Retinal pigment epithelial cell (primary cell): ENCODE measurements around the gene CRYGN.

Source experiments
- DNase-seq: peaks from one replicate; pipeline ENCODE4 v3.0.0-alpha.2; 2010; ENCODE audit warnings: low read depth
- H3K4me3 ChIP-seq: 2 replicates; pipeline ENCODE4 v1.5.1; 2011; ENCODE audit warnings: mild to moderate bottlenecking, low read length, control low read depth, moderate library complexity
- TF ChIP-seq, protein P1 (sequence below): conservative IDR thresholded peaks from 2 replicates; pipeline ENCODE4 v1.5.1; 2011; ENCODE audit warnings: low read depth, low read length, control low read depth, inconsistent platforms

The CRYGN gene

DNA sequence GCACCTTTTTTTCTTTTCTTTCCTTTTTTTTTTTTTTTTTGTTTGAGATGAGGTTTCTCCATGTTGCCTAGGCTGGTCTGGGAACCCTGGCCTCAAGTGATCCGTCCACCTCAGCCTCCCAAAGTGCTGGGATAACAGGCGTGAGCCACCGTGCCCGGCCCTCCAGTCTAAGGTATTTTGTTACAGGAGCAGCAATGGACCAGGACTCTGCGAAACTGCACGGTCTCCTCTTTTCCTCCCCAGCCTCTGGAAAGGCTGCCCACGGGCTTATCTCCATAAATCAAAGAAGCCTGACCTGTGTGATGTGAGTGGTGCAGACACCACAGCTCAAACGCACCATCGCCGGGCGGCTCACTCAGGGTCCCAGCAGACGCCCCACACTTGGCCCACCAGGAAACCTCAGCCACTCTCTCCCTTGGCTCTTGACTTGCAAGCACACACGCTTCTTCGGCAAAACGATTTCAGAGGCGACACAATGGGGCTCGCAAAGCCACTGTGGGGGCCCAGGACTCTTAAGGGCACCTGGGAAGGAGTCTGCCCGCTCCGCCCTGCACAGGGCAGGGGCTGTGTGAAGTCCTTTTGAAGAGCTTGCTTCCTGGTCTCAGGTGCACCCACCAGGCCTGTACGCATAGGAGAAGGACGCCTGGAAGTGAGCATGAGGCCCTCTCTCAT lies 50.7 kb downstream of the CRYGN start:
- TF ChIP-seq, protein P1, sequence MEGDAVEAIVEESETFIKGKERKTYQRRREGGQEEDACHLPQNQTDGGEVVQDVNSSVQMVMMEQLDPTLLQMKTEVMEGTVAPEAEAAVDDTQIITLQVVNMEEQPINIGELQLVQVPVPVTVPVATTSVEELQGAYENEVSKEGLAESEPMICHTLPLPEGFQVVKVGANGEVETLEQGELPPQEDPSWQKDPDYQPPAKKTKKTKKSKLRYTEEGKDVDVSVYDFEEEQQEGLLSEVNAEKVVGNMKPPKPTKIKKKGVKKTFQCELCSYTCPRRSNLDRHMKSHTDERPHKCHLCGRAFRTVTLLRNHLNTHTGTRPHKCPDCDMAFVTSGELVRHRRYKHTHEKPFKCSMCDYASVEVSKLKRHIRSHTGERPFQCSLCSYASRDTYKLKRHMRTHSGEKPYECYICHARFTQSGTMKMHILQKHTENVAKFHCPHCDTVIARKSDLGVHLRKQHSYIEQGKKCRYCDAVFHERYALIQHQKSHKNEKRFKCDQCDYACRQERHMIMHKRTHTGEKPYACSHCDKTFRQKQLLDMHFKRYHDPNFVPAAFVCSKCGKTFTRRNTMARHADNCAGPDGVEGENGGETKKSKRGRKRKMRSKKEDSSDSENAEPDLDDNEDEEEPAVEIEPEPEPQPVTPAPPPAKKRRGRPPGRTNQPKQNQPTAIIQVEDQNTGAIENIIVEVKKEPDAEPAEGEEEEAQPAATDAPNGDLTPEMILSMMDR: no peak
- H3K4me3 ChIP-seq: no peak overlapping the region
- DNase-seq: no peak

DNA sequence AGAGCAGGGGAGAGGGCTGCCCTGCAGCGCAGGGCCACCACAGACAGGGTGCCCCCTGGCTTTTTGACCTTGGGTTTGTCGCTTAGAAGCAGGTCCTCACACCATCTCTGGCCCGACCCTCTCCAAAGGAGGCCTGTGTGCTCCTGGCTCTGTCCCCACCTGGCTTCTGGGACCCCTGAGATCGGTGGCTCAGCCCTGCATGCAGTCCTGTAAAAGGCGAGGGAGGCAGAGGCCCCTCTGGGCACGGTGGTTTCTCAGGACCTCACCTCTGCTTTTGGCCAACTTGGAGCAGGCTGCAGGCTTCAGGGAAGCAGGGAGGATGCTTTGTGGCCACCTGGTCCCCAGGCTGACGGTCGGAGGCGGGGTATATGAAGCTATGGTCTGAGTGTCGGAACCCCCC lies 51.5 kb downstream of the CRYGN start:
- no peak for DNase-seq
- TF ChIP-seq, protein P1: no peak
- H3K4me3 ChIP-seq: no peak overlapping the region

DNA sequence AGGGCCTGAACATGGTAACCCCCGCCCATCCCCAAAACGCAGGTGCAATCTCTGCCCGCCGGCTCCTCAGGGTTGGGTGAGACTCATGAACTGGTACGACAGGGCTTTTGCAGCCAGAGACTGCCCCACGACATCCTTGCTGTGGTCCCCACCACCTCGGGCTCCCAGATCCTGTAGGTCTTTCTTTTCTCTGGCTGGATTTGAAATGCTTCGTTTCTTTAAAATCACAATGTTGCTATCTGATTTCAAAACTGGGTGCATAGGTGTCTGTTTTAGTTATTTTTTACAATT lies 52.0 kb downstream of the CRYGN start:
- TF ChIP-seq, protein P1: no peak
- no peak for DNase-seq
- no peak overlapping the region for H3K4me3 ChIP-seq

- DNase-seq: no peak
- no peak overlapping the region for H3K4me3 ChIP-seq
- TF ChIP-seq, protein P1: no peak
These were observed 52.6 kb downstream of the CRYGN start for GRCh38 chr7:151387161-151388006.

DNA sequence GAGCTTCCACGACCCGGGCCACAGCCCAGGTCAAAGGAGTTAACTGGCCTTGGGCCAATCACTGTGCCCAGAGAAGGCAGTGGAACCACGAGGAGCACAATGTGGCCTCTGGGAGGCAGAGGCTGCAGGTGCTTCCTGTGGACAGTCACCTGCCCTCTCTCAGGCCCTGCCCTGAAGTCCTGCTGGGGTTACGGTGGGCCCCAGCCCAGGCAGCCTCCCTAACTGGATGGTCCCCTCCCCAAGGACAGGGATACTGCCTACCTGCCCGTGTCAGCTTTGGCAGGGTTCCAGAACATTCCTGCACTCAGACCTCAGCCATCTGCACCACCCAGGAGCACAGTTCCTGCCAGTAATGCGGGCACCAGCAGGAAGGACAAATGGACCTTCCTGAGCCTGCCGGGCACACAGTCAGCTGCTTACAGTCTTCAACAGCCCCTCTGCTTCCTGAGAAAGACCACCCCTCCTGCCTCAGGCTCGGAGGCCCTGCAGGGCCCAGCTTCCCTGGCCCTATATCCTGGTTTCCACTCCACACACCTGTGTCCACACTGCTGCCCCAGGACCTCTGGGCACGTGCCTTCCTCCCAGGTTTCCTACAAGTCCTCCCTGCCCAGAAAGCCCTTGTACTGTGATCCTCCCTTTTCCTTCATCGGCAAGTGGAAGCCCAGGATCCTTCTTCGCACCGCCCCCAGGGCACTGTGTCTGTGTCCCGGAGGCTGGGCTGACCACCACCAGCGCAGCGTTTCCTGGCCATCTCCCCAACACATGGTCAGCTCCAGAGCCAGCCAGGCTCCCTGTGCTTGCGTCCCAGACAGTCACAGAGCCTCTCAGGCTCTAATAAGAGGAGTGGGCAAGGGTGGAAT lies 53.4 kb downstream of the CRYGN start:
- H3K4me3 ChIP-seq: no peak overlapping the region
- TF ChIP-seq, protein P1: no peak
- DNase-seq: no peak

GRCh38 chr7:151385626-151386300 lies 54.2 kb downstream of the CRYGN start:
- no peak overlapping the region for H3K4me3 ChIP-seq
- no peak for DNase-seq
- TF ChIP-seq, protein P1: no peak
